PC-9 (cell line): ENCODE data around the gene GIPR. TPM values are rescaled to one million over a fixed set of nuclear protein-coding genes. Genes with fewer than 3 reads are reported as not detected.

Experiments
- BruUV-seq: library from RNA; stranded (reverse); fragments of 400-500 nt; replicated peaks from 2 replicates; lab custom pipeline; 2021; lab: Mats Ljungman, UMichigan
- CTCF ChIA-PET: fragments of 300-600 bp; sonication (Branson Sonifier 250); formaldehyde crosslinking; loops from one replicate; lab custom pipeline; 2022; ENCODE audit warnings: antibody characterized with exemption; lab: Charles Lee
- POLR2A ChIA-PET: fragments of 300-600 bp; sonication (Branson Sonifier 250); formaldehyde crosslinking; loops from one replicate; lab custom pipeline; 2022; ENCODE audit warnings: antibody characterized with exemption; ENCODE audit not compliant: unreplicated experiment; lab: Charles Lee
- DNase-seq, 2 experiments: peaks; one replicate each; pipeline versions ENCODE4 v3.0.0 to v3.0.0-alpha.2; 2015 to 2022; ENCODE audit warnings: mixed read lengths in 1 of 2
- H2AFZ ChIP-seq: fragments of 200-600 bp; sonication (generic); 2 replicates; pipeline ENCODE4 v1.8.1; 2017; ENCODE audit warnings: antibody characterized with exemption
- H3F3A ChIP-seq: fragments of 200-600 bp; sonication (generic); 2 replicates; pipeline ENCODE4 v1.8.1; 2017; ENCODE audit warnings: antibody characterized with exemption, mild to moderate bottlenecking, low read depth; ENCODE audit not compliant: insufficient read depth
- H3K27ac ChIP-seq: fragments of 200-600 bp; sonication (generic); 2 replicates; pipeline ENCODE4 v1.6.1; 2016; ENCODE audit warnings: mixed run types
- H3K27me3 ChIP-seq: fragments of 200-600 bp; sonication (generic); 2 replicates; pipeline ENCODE4 v1.6.1; 2016; ENCODE audit warnings: low read depth, mixed run types; ENCODE audit not compliant: insufficient read depth
- H3K36me3 ChIP-seq: fragments of 200-600 bp; sonication (generic); 2 replicates; pipeline ENCODE4 v1.6.1; 2016; ENCODE audit warnings: low read depth, mixed run types
- H3K4me1 ChIP-seq: fragments of 200-600 bp; sonication (generic); replicated peaks from 2 replicates; pipeline ENCODE4 v1.6.1; 2016; ENCODE audit warnings: mixed run types; ENCODE audit not compliant: insufficient read depth
- H3K4me2 ChIP-seq: fragments of 200-600 bp; sonication (generic); 2 replicates; pipeline ENCODE4 v1.6.1; 2017; ENCODE audit warnings: mixed run types
- H3K4me3 ChIP-seq: fragments of 200-600 bp; sonication (generic); 2 replicates; pipeline ENCODE4 v1.6.1; 2016; ENCODE audit warnings: mixed run types
- H3K79me2 ChIP-seq: fragments of 200-600 bp; sonication (generic); 2 replicates; pipeline ENCODE4 v1.6.1; 2017; ENCODE audit warnings: low read depth, mixed run types
- H3K9me2 ChIP-seq: fragments of 200-600 bp; sonication (generic); 2 replicates; pipeline ENCODE4 v1.8.1; 2017; ENCODE audit warnings: mild to moderate bottlenecking; ENCODE audit not compliant: insufficient read depth
- H3K9me3 ChIP-seq: fragments of 200-600 bp; sonication (generic); 2 replicates; pipeline ENCODE4 v1.8.1; 2016; ENCODE audit warnings: low read depth; ENCODE audit not compliant: insufficient read depth
- H4K20me1 ChIP-seq: fragments of 200-600 bp; sonication (generic); 2 replicates; pipeline ENCODE4 v1.8.1; 2017; ENCODE audit not compliant: insufficient read depth
- EZH2 ChIP-seq: fragments of 200-600 bp; sonication (generic); IDR thresholded peaks from 2 replicates; pipeline ENCODE4 v1.8.0; 2017; ENCODE audit warnings: antibody characterized with exemption, low read depth
- intact Hi-C: fragments of 100-400 bp; cut with micrococcal nuclease; formaldehyde crosslinking; loops from one replicate; pipeline ENCODE4 v1.10.0; 2022; ENCODE audit not compliant: unreplicated experiment
- total RNA-seq: library from RNA; stranded (reverse); gene quantifications from 2 replicates; pipeline ENCODE4 v1.2.3, GENCODE V29; 2021
- TF ChIP-seq, protein P1 (sequence below): fragments of 200-600 bp; sonication (generic); conservative IDR thresholded peaks from 2 replicates; pipeline ENCODE4 v1.6.1; 2017; ENCODE audit warnings: mixed run types, antibody characterized with exemption, mild to moderate bottlenecking, moderate library complexity

GIPR gene
- total RNA-seq, 1 experiment from 2014 or later: 5.8 TPM

DNA sequence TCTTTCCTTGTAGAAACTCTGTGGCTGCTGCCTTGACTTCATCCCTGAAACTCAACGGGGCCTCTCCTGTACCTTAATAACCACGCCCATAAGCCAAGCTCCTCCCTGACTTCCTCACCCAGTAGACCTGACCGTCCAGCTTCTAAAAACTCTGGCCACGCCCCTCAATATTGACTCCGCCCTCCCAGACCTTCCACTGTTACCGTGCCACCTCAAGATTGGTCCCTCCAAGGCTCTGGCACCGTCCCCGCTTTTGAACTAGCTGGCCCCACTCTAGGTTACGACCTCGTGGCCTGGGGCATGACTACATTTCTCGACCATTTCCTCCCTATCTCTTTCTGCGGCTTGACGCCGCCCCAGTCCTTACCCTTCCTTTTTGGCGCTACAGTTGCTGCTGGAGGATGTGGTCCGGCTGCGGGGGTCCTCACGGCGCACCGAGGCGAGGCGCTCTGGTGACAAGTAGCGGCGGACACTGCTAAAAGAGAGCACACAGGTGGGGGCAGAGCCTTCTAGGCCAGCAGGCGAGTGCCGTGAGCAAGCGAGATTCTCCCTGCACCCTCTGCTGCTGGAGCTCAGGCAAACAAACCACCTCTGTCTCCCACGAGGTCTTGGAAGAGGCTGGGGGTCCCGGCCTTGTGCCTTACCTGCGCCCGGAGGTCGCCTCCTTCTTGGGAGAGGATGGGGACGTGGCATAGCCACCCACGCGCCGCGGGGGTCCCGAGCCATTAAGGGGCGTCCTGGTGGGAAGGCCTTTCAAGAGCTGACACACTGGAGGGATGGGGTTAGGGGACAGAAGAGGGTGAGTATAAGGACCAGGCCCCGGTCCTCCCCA is 26.5 kb upstream of the GIPR start:
- H3K4me1 ChIP-seq: peaks cover 38% of the 10 kb centered on the region

GRCh38 chr19:45643024-45643926 is 24.7 kb upstream of the GIPR start:
- Histone ChIP-seq H3K9me3 (no peaks in the 10 kb centered on the region), H4K20me1 (no peaks in the 10 kb centered on the region), H3K4me1 (peaks cover 32% of the 10 kb centered on the region), H3K36me3 (no peaks in the 10 kb centered on the region), H3K27me3 (no peaks in the 10 kb centered on the region), H3K4me3 (no peak overlapping the region), H2AFZ (no peak overlapping the region), H3F3A (peaks cover 53% of the 10 kb centered on the region), H3K9me2 (no peaks in the 10 kb centered on the region), H3K4me2 (peak overlapping the region; percentile 87), H3K79me2 (no peaks in the 10 kb centered on the region), H3K27ac (peak overlapping the region; percentile 88; the same call in 1 of the 2 replicates)
- peak; percentile 75 to 87 for DNase-seq
- intact Hi-C loops: loop anchor here (1.0 to 5.0 kb wide), 7 partner anchors 36 to 158 kb away; partner anchors contain the start of genes OPA3 and VASP
- TF ChIP-seq, protein P1, sequence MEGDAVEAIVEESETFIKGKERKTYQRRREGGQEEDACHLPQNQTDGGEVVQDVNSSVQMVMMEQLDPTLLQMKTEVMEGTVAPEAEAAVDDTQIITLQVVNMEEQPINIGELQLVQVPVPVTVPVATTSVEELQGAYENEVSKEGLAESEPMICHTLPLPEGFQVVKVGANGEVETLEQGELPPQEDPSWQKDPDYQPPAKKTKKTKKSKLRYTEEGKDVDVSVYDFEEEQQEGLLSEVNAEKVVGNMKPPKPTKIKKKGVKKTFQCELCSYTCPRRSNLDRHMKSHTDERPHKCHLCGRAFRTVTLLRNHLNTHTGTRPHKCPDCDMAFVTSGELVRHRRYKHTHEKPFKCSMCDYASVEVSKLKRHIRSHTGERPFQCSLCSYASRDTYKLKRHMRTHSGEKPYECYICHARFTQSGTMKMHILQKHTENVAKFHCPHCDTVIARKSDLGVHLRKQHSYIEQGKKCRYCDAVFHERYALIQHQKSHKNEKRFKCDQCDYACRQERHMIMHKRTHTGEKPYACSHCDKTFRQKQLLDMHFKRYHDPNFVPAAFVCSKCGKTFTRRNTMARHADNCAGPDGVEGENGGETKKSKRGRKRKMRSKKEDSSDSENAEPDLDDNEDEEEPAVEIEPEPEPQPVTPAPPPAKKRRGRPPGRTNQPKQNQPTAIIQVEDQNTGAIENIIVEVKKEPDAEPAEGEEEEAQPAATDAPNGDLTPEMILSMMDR: peak; percentile 100
- TF ChIP-seq EZH2: no peak
- ChIA-PET CTCF (interaction anchor here (0.6 to 2.9 kb wide), 9 partner anchors 28 to 257 kb away, joined by 3 to 19 read pairs (median 7); no protein-coding TSS in a partner anchor), POLR2A (interaction anchor here (0.5 to 0.8 kb wide), 2 partner anchors 20 to 29 kb away, joined by 3 read pairs; no protein-coding TSS in a partner anchor)
- no TSS peak for BruUV-seq

More for the DNA sequence above, 26.5 kb upstream of the GIPR start:
- peak overlapping the region; percentile 88 for H3K27ac ChIP-seq
- H3K27me3 ChIP-seq: no peaks in the 10 kb centered on the region
- H3K4me3 ChIP-seq: peak overlapping the region; percentile 57
- H3K79me2 ChIP-seq: no peaks in the 10 kb centered on the region; the same call in 1 of the 2 replicates
- DNase-seq: peak; percentile 97 to 98
- intact Hi-C loops: loop anchor here (1.0 to 5.0 kb wide), 7 partner anchors 35 to 202 kb away; partner anchors contain the start of genes OPA3 and VASP
- H3K9me2 ChIP-seq: no peaks in the 10 kb centered on the region
- ChIA-PET CTCF (interaction anchor here (0.5 to 2.9 kb wide), 22 partner anchors 11 to 573 kb away, joined by 3 to 20 read pairs (median 4); partner anchors contain the start of genes FBXO46, QPCTL, SIX5 and SNRPD2), POLR2A (interaction anchor here (0.5 to 1.0 kb wide), 9 partner anchors 11 to 209 kb away, joined by 3 to 23 read pairs (median 7); partner anchors contain the start of gene SIX5)
- TF ChIP-seq EZH2: no peak
- TF ChIP-seq, protein P1: no peak
- H3K4me2 ChIP-seq: peak overlapping the region; percentile 87
- H4K20me1 ChIP-seq: no peaks in the 10 kb centered on the region
- TSS peak; percentile 80 for BruUV-seq
- H3K36me3 ChIP-seq: no peaks in the 10 kb centered on the region
- peak overlapping the region; percentile 81 for H2AFZ ChIP-seq
- H3K9me3 ChIP-seq: no peaks in the 10 kb centered on the region
- H3F3A ChIP-seq: peaks cover 58% of the 10 kb centered on the region
